Activated naive CD8-positive, alpha-beta T cell (primary cell): ENCODE measurements around the gene SLC2A10.

Experiments
- H3K27ac Mint-ChIP-seq: one replicate; pipeline ENCODE4 v1.8.0; 2021; ENCODE audit warnings: mixed read lengths
- H3K27me3 Mint-ChIP-seq: one replicate; pipeline ENCODE4 v1.8.0; 2021; ENCODE audit warnings: mixed read lengths
- H3K36me3 Mint-ChIP-seq: one replicate; pipeline ENCODE4 v1.8.0; 2021; ENCODE audit warnings: mixed read lengths
- H3K4me1 Mint-ChIP-seq: one replicate; pipeline ENCODE4 v1.8.0; 2021; ENCODE audit warnings: low read depth, mixed read lengths
- H3K4me3 Mint-ChIP-seq: one replicate; pipeline ENCODE4 v1.8.0; 2021; ENCODE audit warnings: mild to moderate bottlenecking, mixed read lengths
- H3K9me3 Mint-ChIP-seq: one replicate; pipeline ENCODE4 v1.8.0; 2021; ENCODE audit warnings: low read depth, mixed read lengths

SLC2A10 gene

DNA sequence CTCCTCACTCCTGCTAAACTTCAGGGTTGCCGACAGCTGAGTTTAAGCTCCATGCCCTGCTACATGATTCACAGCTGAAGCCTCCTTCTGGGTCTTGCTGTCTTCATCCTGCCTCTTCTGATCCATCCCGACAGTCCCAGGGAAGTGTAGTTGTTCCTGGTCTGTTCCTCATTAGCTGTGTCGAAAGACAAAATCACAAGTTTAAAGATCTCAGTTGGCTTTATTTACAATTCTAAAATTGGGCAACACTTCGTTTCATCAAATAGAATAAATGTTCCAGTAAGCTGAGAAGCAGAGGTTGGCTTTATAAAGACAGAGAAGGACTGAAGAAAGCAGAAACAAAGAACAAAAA lies 4.1 kb upstream of the SLC2A10 start:
- H3K4me3 Mint-ChIP-seq: no peak overlapping the region
- no peak overlapping the region for H3K27ac Mint-ChIP-seq
- H3K4me1 Mint-ChIP-seq: peaks cover 10% of the 10 kb centered on the region
- H3K27me3 Mint-ChIP-seq: peaks cover 25% of the 10 kb centered on the region
- peaks cover 2% of the 10 kb centered on the region for H3K36me3 Mint-ChIP-seq
- H3K9me3 Mint-ChIP-seq: no peaks in the 10 kb centered on the region

GRCh38 chr20:46706242-46706641 lies 3.2 kb upstream of the SLC2A10 start:
- Mint-ChIP-seq H3K4me1 (peaks cover 10% of the 10 kb centered on the region), H3K9me3 (no peaks in the 10 kb centered on the region), H3K36me3 (peaks cover 2% of the 10 kb centered on the region), H3K4me3 (no peak overlapping the region), H3K27me3 (peaks cover 27% of the 10 kb centered on the region), H3K27ac (no peak overlapping the region)

DNA sequence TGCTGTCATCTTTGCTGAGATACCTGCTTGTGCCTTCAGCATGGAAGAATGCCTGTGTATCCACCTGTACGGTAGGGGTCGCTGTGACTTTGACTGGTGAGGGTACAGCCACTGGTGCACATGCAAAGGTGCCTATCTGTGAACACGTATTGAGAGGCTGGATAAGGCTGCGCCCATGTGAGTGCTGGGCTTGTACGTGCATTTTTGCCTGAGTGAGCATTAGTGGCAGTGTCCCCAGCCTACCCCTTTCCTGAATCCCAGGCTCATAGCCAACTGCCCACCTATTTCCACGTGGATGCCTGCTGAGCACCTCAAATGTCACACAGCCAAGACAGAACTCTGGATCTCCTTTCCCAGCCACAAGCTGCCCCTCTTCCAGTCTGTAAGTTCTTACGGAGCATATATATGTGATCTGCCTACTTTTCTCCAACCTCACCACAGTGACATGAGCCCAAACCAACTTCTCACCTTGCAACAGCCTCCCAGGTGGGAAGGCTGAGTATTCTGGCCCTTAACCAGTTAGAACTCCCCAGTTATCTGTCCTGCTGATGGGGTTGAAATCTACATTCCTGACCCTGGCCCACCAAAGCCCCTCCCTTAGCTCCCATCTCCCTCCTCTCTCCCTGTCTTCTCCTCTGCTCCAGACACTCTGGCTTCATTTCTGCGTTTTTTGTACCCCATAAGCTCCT lies 1.1 kb upstream of the SLC2A10 start:
- Mint-ChIP-seq H3K36me3 (peaks cover 2% of the 10 kb centered on the region), H3K4me3 (peak overlapping the region; percentile 83), H3K9me3 (no peaks in the 10 kb centered on the region), H3K27me3 (peaks cover 27% of the 10 kb centered on the region), H3K4me1 (peaks cover 10% of the 10 kb centered on the region), H3K27ac (no peak overlapping the region)

DNA sequence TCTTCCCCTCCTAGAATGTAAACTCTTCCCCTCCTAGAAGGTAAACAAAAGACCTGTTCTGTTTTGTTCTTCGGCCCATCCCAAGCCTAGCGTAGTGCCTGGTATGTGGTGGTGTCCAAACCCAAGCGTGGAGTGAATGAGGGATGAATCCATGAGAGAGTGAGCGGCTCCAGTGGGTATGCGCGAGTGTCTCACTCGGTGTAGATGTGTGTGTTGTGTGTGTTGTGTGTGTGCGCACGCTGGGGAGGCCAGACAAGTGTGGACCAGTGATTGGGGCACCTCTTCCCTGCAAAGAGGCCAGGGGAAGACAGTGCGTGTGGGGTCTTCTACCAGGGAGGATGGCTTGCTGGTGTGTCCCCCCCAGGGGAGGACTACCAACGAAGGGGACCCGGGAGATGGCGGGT lies 392 bp upstream of the SLC2A10 start:
- Mint-ChIP-seq H3K9me3 (no peaks in the 10 kb centered on the region), H3K27me3 (peaks cover 28% of the 10 kb centered on the region), H3K27ac (peak overlapping the region; percentile 77), H3K4me1 (peaks cover 10% of the 10 kb centered on the region), H3K36me3 (peaks cover 2% of the 10 kb centered on the region), H3K4me3 (peak overlapping the region; percentile 83)

- Mint-ChIP-seq H3K4me1 (peaks cover 10% of the 10 kb centered on the region), H3K27me3 (peaks cover 31% of the 10 kb centered on the region), H3K27ac (no peak overlapping the region), H3K4me3 (peak overlapping the region; percentile 82), H3K36me3 (peaks cover 2% of the 10 kb centered on the region), H3K9me3 (no peaks in the 10 kb centered on the region)
These were observed 884 bp downstream of the SLC2A10 start for GRCh38 chr20:46710153-46710913.

- H3K27me3 Mint-ChIP-seq: peaks cover 29% of the 10 kb centered on the region
- peaks cover 2% of the 10 kb centered on the region for H3K36me3 Mint-ChIP-seq
- H3K4me1 Mint-ChIP-seq: peaks cover 10% of the 10 kb centered on the region
- no peak overlapping the region for H3K27ac Mint-ChIP-seq
- no peaks in the 10 kb centered on the region for H3K9me3 Mint-ChIP-seq
- no peak overlapping the region for H3K4me3 Mint-ChIP-seq
These were observed 2.7 kb downstream of the SLC2A10 start for GRCh38 chr20:46712056-46712636.

DNA sequence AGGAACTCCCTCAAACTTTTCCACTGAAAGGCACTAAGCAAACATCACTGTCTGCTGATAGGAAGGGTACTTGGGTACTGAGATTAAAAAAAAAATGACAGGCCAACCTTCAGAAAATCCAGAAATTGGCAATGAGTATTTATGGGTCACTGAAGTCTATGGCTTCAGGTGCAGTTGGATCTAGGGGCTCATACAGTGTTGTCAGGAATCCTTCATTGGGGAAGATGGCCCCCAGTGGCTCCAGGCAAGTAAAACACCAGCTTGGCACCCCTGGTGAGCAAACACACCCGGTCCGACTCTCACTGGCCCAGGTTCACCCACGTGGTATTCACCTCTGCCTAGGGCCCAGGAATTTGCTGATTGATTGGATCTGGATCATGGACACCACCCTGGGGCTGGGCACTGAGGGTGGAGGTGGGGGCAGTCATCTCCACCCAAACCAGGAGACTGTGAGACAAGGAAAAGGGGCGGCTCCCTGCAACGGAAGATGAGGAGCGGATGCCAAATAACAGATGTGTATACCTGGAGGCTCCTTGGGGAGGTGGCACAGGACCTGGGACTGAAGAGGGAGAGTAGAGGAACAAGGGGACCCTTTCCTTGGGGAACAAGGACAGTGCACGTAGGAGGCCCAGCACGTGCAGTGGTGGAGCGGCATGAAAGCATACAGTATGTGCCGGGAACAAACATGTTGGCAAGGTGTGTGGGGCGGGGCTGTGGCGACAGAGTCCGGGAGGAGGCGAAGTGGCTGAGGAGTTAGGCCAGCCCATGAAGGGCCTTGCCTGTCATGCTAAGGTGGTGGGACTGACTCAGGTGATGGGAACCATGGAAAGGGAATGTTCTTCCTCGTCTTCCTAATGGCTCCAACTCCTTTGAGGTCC lies 4.7 kb downstream of the SLC2A10 start:
- Mint-ChIP-seq H3K4me3 (no peak overlapping the region), H3K4me1 (peaks cover 7% of the 10 kb centered on the region), H3K9me3 (no peaks in the 10 kb centered on the region), H3K27me3 (peaks cover 21% of the 10 kb centered on the region), H3K36me3 (no peaks in the 10 kb centered on the region), H3K27ac (no peak overlapping the region)

DNA sequence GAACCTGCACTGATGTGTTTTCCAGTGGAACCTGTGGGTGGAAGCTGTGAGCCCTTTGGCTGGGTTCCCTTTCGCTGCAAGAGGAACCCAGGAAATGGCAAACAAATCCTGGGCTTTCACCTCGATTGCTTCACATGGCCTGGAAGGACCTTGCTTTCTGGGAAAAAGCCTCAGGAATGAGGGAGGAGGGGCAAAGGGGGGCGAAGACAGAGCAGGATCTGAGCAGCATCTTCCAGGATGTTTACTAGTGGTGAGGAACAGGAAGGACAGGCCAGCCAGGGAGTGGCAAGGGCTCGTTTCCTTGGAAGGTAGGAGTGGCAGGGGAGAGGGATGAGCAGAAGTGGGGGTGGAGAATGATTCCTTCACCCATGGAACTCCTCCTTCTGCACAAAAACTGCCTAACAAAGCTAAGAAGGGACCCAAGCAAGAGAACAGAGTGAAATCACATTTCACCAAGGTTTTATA lies 5.9 kb downstream of the SLC2A10 start:
- Mint-ChIP-seq H3K27ac (no peak overlapping the region), H3K27me3 (peaks cover 15% of the 10 kb centered on the region), H3K9me3 (peaks cover 6% of the 10 kb centered on the region), H3K36me3 (peaks cover 3% of the 10 kb centered on the region), H3K4me3 (no peak overlapping the region), H3K4me1 (peaks cover under 1% of the 10 kb centered on the region)

- peaks cover 10% of the 10 kb centered on the region for H3K27me3 Mint-ChIP-seq
- H3K9me3 Mint-ChIP-seq: peaks cover 15% of the 10 kb centered on the region
These were observed 8.5 kb downstream of the SLC2A10 start for GRCh38 chr20:46717818-46718541.

DNA sequence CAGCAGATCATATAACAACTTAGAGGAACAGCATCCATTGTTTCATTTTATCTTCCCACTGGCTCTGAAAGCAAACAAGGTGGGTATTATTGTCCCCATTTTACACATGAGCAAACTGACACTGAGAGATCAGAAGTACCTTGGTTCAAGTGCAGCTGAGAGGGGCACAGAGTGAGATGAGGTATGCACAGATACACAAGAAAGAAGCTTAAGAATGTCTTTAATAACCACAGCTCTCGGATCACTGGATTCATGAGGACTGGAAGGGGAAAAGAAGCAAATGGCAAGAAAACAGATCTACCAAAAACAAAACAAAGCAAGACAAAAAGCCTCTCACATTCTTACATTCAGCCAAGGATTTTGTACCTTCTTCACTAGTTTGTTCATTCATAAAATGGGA lies 10.6 kb downstream of the SLC2A10 start:
- Mint-ChIP-seq H3K9me3 (peaks cover 15% of the 10 kb centered on the region), H3K36me3 (peaks cover 3% of the 10 kb centered on the region), H3K4me1 (peaks cover 2% of the 10 kb centered on the region), H3K4me3 (no peak overlapping the region), H3K27ac (no peak overlapping the region), H3K27me3 (peaks cover 4% of the 10 kb centered on the region)

More at GRCh38 chr20:46717818-46718541, 8.5 kb downstream of the SLC2A10 start:
- H3K4me1 Mint-ChIP-seq: peaks cover 2% of the 10 kb centered on the region
- H3K36me3 Mint-ChIP-seq: peaks cover 3% of the 10 kb centered on the region
- H3K27ac Mint-ChIP-seq: no peak overlapping the region
- H3K4me3 Mint-ChIP-seq: no peak overlapping the region

DNA sequence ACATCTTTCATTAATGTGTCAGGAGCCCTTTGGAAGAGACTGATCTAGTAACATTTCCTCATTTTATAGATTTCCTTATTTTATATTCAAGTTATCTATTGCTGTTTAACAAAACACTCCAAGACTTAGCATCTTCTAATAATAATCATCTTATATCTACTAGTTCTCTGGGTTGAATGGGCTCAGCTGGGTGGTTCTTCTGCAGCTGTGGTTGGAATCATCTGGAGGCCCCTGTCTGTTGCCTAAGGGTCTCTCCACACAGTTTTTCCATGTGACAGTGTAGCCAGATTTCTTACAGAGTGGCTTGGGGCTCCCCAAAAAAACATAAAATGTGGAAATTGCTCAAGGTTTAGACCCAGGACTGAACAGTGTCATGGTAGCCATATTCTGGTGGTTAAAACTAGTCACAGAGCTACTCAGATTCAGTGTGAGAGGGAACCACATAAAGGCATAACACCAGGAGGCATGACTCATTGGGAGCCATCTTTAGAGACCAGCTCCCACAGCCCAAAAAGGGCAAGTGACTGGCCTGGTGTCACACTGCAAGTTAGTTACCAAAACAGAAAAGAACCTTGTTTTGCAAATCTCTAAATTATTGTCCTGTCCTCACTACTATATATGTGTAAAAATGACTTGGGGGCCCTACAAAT lies 11.5 kb downstream of the SLC2A10 start:
- H3K4me3 Mint-ChIP-seq: no peak overlapping the region
- H3K27ac Mint-ChIP-seq: no peak overlapping the region
- H3K9me3 Mint-ChIP-seq: peaks cover 15% of the 10 kb centered on the region
- peaks cover 3% of the 10 kb centered on the region for H3K36me3 Mint-ChIP-seq
- H3K27me3 Mint-ChIP-seq: peaks cover 2% of the 10 kb centered on the region
- H3K4me1 Mint-ChIP-seq: peaks cover 2% of the 10 kb centered on the region

GRCh38 chr20:46721476-46721875 lies 12.0 kb downstream of the SLC2A10 start:
- peaks cover 3% of the 10 kb centered on the region for H3K36me3 Mint-ChIP-seq
- peaks cover 2% of the 10 kb centered on the region for H3K4me1 Mint-ChIP-seq

DNA sequence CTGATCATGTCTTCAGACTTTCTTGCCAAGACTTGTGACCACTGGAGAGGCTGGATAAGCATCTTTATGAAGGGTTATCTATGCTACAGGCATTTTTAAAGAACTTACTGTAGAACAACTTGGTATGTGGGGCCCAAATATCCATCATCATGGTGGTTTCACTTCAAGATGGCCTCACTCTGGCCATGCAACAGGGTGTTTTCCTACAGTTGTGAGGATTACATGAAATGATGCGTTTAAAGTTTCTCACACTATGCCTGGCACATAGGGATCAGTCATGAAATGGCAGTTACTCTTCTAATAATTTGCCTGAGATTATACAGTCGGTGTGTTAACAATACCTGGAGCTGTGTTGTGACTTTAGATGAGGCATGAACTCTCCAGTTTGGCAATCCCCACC lies 13.0 kb downstream of the SLC2A10 start:
- H3K36me3 Mint-ChIP-seq: peaks cover 3% of the 10 kb centered on the region
- H3K4me1 Mint-ChIP-seq: peaks cover 2% of the 10 kb centered on the region
- H3K27me3 Mint-ChIP-seq: peaks cover 2% of the 10 kb centered on the region
- peaks cover 15% of the 10 kb centered on the region for H3K9me3 Mint-ChIP-seq
- no peak overlapping the region for H3K4me3 Mint-ChIP-seq
- H3K27ac Mint-ChIP-seq: no peak overlapping the region

More at GRCh38 chr20:46721476-46721875, 12.0 kb downstream of the SLC2A10 start:
- Mint-ChIP-seq H3K9me3 (peaks cover 15% of the 10 kb centered on the region), H3K4me3 (no peak overlapping the region), H3K27me3 (peaks cover 2% of the 10 kb centered on the region), H3K27ac (no peak overlapping the region)

GRCh38 chr20:46723039-46723438 lies 13.6 kb downstream of the SLC2A10 start:
- Mint-ChIP-seq H3K36me3 (peaks cover 3% of the 10 kb centered on the region), H3K4me3 (no peak overlapping the region), H3K27ac (no peak overlapping the region), H3K27me3 (peaks cover 2% of the 10 kb centered on the region), H3K9me3 (peaks cover 15% of the 10 kb centered on the region), H3K4me1 (peaks cover 2% of the 10 kb centered on the region)
